Measurements from ENCODE around the gene VBP1. TPM values are rescaled to one million over a fixed set of nuclear protein-coding genes. Genes with fewer than 3 reads are reported as not detected.
A peak's percentile ranks its signal among the peaks of the same experiment; 100 is the strongest.
"Not testable (repeated sequence)": the region's sequence is repeated elsewhere in the genome, so short reads cannot be mapped to it uniquely, and the experiment has no call there.

VBP1 gene
- total RNA-seq = 59.4 and 109 TPM in 2 replicates

- peak; percentile 92 for DNase-seq (ENCODE audit: low read depth)
Observed at GRCh38 chrX:155216179-155216939, at the start of gene VBP1. TSS of gene VBP1 (plus strand) at chrX:155216460. CDS start at chrX:155216483, 23 bp downstream.

GRCh38 chrX:155169881-155170280 is 46.4 kb upstream of the VBP1 start:
- no peak for DNase-seq (ENCODE audit: low read depth)

GRCh38 chrX:155179346-155179997 is 36.8 kb upstream of the VBP1 start:
- peak; percentile 2 for DNase-seq (ENCODE audit: low read depth)

- DNase-seq (ENCODE audit: low read depth) = no peak
Observed at GRCh38 chrX:155188786-155189185, 27.5 kb upstream of the VBP1 start.

- DNase-seq (ENCODE audit: low read depth) = no peak
Observed at GRCh38 chrX:155211208-155211607, 5.1 kb upstream of the VBP1 start.

- no peak for DNase-seq (ENCODE audit: low read depth)
Observed at GRCh38 chrX:155213731-155214130, 2.5 kb upstream of the VBP1 start.

GRCh38 chrX:155215443-155216178 is 649 bp upstream of the VBP1 start:
- peak; percentile 1 for DNase-seq (ENCODE audit: low read depth)

- DNase-seq (ENCODE audit: low read depth) = peak; percentile 13
Observed at GRCh38 chrX:155216940-155217440, 730 bp downstream of the VBP1 start.

- DNase-seq (ENCODE audit: low read depth) = no peak
Observed at GRCh38 chrX:155218777-155219176, 2.5 kb downstream of the VBP1 start.

GRCh38 chrX:155221351-155221750 is 5.1 kb downstream of the VBP1 start:
- DNase-seq (ENCODE audit: low read depth) = no peak

- not testable (repeated sequence) for DNase-seq (ENCODE audit: low read depth)
Observed at GRCh38 chrX:155223746-155224145, 7.5 kb downstream of the VBP1 start.

GRCh38 chrX:155225774-155226173 is 9.5 kb downstream of the VBP1 start:
- no peak for DNase-seq (ENCODE audit: low read depth)

- no peak for DNase-seq (ENCODE audit: low read depth)
Observed at GRCh38 chrX:155231163-155231562, 14.9 kb downstream of the VBP1 start.

- DNase-seq (ENCODE audit: low read depth) = peak; percentile 23
Observed at GRCh38 chrX:155235891-155236290, 19.6 kb downstream of the VBP1 start.

GRCh38 chrX:155237719-155238118 is 21.5 kb downstream of the VBP1 start:
- DNase-seq (ENCODE audit: low read depth) = no peak

GRCh38 chrX:155242300-155242699 is 26.0 kb downstream of the VBP1 start:
- DNase-seq (ENCODE audit: low read depth) = no peak

GRCh38 chrX:155246748-155247147 is 30.5 kb downstream of the VBP1 start:
- no peak for DNase-seq (ENCODE audit: low read depth)

- DNase-seq (ENCODE audit: low read depth) = no peak
Observed at GRCh38 chrX:155247497-155247896, 31.2 kb downstream of the VBP1 start.

GRCh38 chrX:155251391-155251790 is 35.1 kb downstream of the VBP1 start:
- no peak for DNase-seq (ENCODE audit: low read depth)

GRCh38 chrX:155259752-155260151 is 43.5 kb downstream of the VBP1 start:
- no peak for DNase-seq (ENCODE audit: low read depth)

GRCh38 chrX:155262970-155263754 is 46.9 kb downstream of the VBP1 start:
- no peak for DNase-seq (ENCODE audit: low read depth)
